ENCODE results near the gene GPR139.

GPR139 gene

GRCh38 chr16:19984135-19984534, 89.6 kb downstream of the GPR139 start:
- Histone ChIP-seq H3K4me3 (ENCODE audit: low read depth, low read length) (no peak overlapping the region), H3K36me3 (ENCODE audit: control insufficient read depth, insufficient read depth, low read length) (no peaks in the 10 kb centered on the region), H3K9ac (ENCODE audit: low read depth, low read length) (no peak overlapping the region), H3K27ac (ENCODE audit: low read depth, low read length) (no peak overlapping the region), H3K27me3 (ENCODE audit: control insufficient read depth, insufficient read depth, low read length) (no peaks in the 10 kb centered on the region), H3K9me3 (ENCODE audit: control insufficient read depth, insufficient read depth, low read length) (no peaks in the 10 kb centered on the region), H3K4me1 (ENCODE audit: control insufficient read depth, insufficient read depth, low read length) (peaks cover 13% of the 10 kb centered on the region)
